PC-9 (cell line): ENCODE data around the gene FCMR. TPM values are rescaled to one million over a fixed set of nuclear protein-coding genes. Genes with fewer than 3 reads are reported as not detected.
"Not testable (repeated sequence)": the region's sequence is repeated elsewhere in the genome, so short reads cannot be mapped to it uniquely, and the experiment has no call there.

Experiments used
- BruUV-seq: library from RNA; stranded (reverse); fragments of 400-500 nt; replicated peaks from 2 replicates; lab custom pipeline; 2021; lab: Mats Ljungman, UMichigan
- CTCF ChIA-PET: fragments of 300-600 bp; sonication (Branson Sonifier 250); formaldehyde crosslinking; loops from one replicate; lab custom pipeline; 2022; ENCODE audit warnings: antibody characterized with exemption; lab: Charles Lee
- POLR2A ChIA-PET: fragments of 300-600 bp; sonication (Branson Sonifier 250); formaldehyde crosslinking; loops from one replicate; lab custom pipeline; 2022; ENCODE audit warnings: antibody characterized with exemption; ENCODE audit not compliant: unreplicated experiment; lab: Charles Lee
- DNase-seq, 2 experiments: peaks; one replicate each; pipeline versions ENCODE4 v3.0.0 to v3.0.0-alpha.2; 2015 to 2022; ENCODE audit warnings: mixed read lengths in 1 of 2
- H2AFZ ChIP-seq: fragments of 200-600 bp; sonication (generic); 2 replicates; pipeline ENCODE4 v1.8.1; 2017; ENCODE audit warnings: antibody characterized with exemption
- H3F3A ChIP-seq: fragments of 200-600 bp; sonication (generic); 2 replicates; pipeline ENCODE4 v1.8.1; 2017; ENCODE audit warnings: antibody characterized with exemption, mild to moderate bottlenecking, low read depth; ENCODE audit not compliant: insufficient read depth
- H3K27ac ChIP-seq: fragments of 200-600 bp; sonication (generic); 2 replicates; pipeline ENCODE4 v1.6.1; 2016; ENCODE audit warnings: mixed run types
- H3K27me3 ChIP-seq: fragments of 200-600 bp; sonication (generic); 2 replicates; pipeline ENCODE4 v1.6.1; 2016; ENCODE audit warnings: low read depth, mixed run types; ENCODE audit not compliant: insufficient read depth
- H3K36me3 ChIP-seq: fragments of 200-600 bp; sonication (generic); 2 replicates; pipeline ENCODE4 v1.6.1; 2016; ENCODE audit warnings: low read depth, mixed run types
- H3K4me1 ChIP-seq: fragments of 200-600 bp; sonication (generic); replicated peaks from 2 replicates; pipeline ENCODE4 v1.6.1; 2016; ENCODE audit warnings: mixed run types; ENCODE audit not compliant: insufficient read depth
- H3K4me2 ChIP-seq: fragments of 200-600 bp; sonication (generic); 2 replicates; pipeline ENCODE4 v1.6.1; 2017; ENCODE audit warnings: mixed run types
- H3K4me3 ChIP-seq: fragments of 200-600 bp; sonication (generic); 2 replicates; pipeline ENCODE4 v1.6.1; 2016; ENCODE audit warnings: mixed run types
- H3K79me2 ChIP-seq: fragments of 200-600 bp; sonication (generic); 2 replicates; pipeline ENCODE4 v1.6.1; 2017; ENCODE audit warnings: low read depth, mixed run types
- H3K9me2 ChIP-seq: fragments of 200-600 bp; sonication (generic); 2 replicates; pipeline ENCODE4 v1.8.1; 2017; ENCODE audit warnings: mild to moderate bottlenecking; ENCODE audit not compliant: insufficient read depth
- H3K9me3 ChIP-seq: fragments of 200-600 bp; sonication (generic); 2 replicates; pipeline ENCODE4 v1.8.1; 2016; ENCODE audit warnings: low read depth; ENCODE audit not compliant: insufficient read depth
- H4K20me1 ChIP-seq: fragments of 200-600 bp; sonication (generic); 2 replicates; pipeline ENCODE4 v1.8.1; 2017; ENCODE audit not compliant: insufficient read depth
- CTCF ChIP-seq: fragments of 200-600 bp; sonication (generic); conservative IDR thresholded peaks from 2 replicates; pipeline ENCODE4 v1.6.1; 2017; ENCODE audit warnings: mixed run types, antibody characterized with exemption, mild to moderate bottlenecking, moderate library complexity
- EZH2 ChIP-seq: fragments of 200-600 bp; sonication (generic); IDR thresholded peaks from 2 replicates; pipeline ENCODE4 v1.8.0; 2017; ENCODE audit warnings: antibody characterized with exemption, low read depth
- intact Hi-C: fragments of 100-400 bp; cut with micrococcal nuclease; formaldehyde crosslinking; loops from one replicate; pipeline ENCODE4 v1.10.0; 2022; ENCODE audit not compliant: unreplicated experiment
- total RNA-seq: library from RNA; stranded (reverse); gene quantifications from 2 replicates; pipeline ENCODE4 v1.2.3, GENCODE V29; 2021

Gene FCMR
- total RNA-seq, 1 experiment from 2014 or later = 1.2 TPM

- Histone ChIP-seq H3K4me1 (no peaks in the 10 kb centered on the region; the same call in 1 of the 2 replicates), H3K9me3 (no peaks in the 10 kb centered on the region; the same call in 1 of the 2 replicates), H3K4me3 (no peak overlapping the region), H2AFZ (no peak overlapping the region), H3F3A (no peaks in the 10 kb centered on the region), H3K9me2 (no peaks in the 10 kb centered on the region), H4K20me1 (no peaks in the 10 kb centered on the region), H3K27ac (no peak overlapping the region), H3K79me2 (no peaks in the 10 kb centered on the region), H3K27me3 (peaks cover 29% of the 10 kb centered on the region), H3K36me3 (no peaks in the 10 kb centered on the region), H3K4me2 (no peak overlapping the region)
- no peak for DNase-seq
- BruUV-seq = no TSS peak
- intact Hi-C loops = no loop called here
- TF ChIP-seq CTCF (no peak), EZH2 (no peak)
- POLR2A ChIA-PET = no interaction called here
- CTCF ChIA-PET = no interaction called here
Measured at GRCh38 chr1:206855859-206856258, 65.9 kb downstream of the FCMR start.

GRCh38 chr1:206854401-206855129, 67.2 kb downstream of the FCMR start:
- ChIA-PET CTCF (interaction anchor here (0.6 to 0.7 kb wide), 5 partner anchors 12 to 356 kb away, joined by 3 to 8 read pairs (median 5); no protein-coding TSS in a partner anchor), POLR2A (interaction anchor here (0.5 to 0.7 kb wide), 3 partner anchors 22 to 1405 kb away, joined by 3 to 10 read pairs (median 5); no protein-coding TSS in a partner anchor)
- no peak overlapping the region for H2AFZ ChIP-seq
- TF ChIP-seq CTCF (no peak), EZH2 (no peak)
- H4K20me1 ChIP-seq = no peaks in the 10 kb centered on the region
- no peaks in the 10 kb centered on the region; the same call in 1 of the 2 replicates for H3K9me3 ChIP-seq
- H3K36me3 ChIP-seq = no peaks in the 10 kb centered on the region
- H3K4me1 ChIP-seq = no peaks in the 10 kb centered on the region; the same call in 1 of the 2 replicates
- DNase-seq = peak in 1 of 2 experiments; percentile 54
- no TSS peak for BruUV-seq
- H3K4me2 ChIP-seq = no peak overlapping the region
- no peaks in the 10 kb centered on the region for H3F3A ChIP-seq
- no peaks in the 10 kb centered on the region for H3K9me2 ChIP-seq
- no peak overlapping the region for H3K27ac ChIP-seq
- no peaks in the 10 kb centered on the region for H3K79me2 ChIP-seq
- H3K4me3 ChIP-seq = no peak overlapping the region
- intact Hi-C loops = no loop called here
- peaks cover 37% of the 10 kb centered on the region for H3K27me3 ChIP-seq

GRCh38 chr1:206853696-206854095, 68.0 kb downstream of the FCMR start:
- H3K9me2 ChIP-seq, H4K20me1 ChIP-seq, DNase-seq, H3K27ac ChIP-seq, intact Hi-C loops, H3K4me1 ChIP-seq, H3K36me3 ChIP-seq, H3K79me2 ChIP-seq, H3K9me3 ChIP-seq, H3K4me2 ChIP-seq, BruUV-seq, H3F3A ChIP-seq, CTCF ChIA-PET, H2AFZ ChIP-seq, H3K4me3 ChIP-seq, POLR2A ChIA-PET: not testable (repeated sequence)
- H3K27me3 ChIP-seq = peaks cover 43% of the 10 kb centered on the region

Other genes with a start within 250 kb of the FCMR start
- 62.6 and 70.6 TPM in 2 replicates for gene MAPKAPK2, start 237.0 kb downstream of the FCMR start, total RNA-seq
- not detected in 2 replicates for gene IL19, start 151.2 kb downstream of the FCMR start, total RNA-seq
- not detected in 2 replicates for gene IL10, start 149.4 kb downstream of the FCMR start, total RNA-seq
- gene IL20, start 56.3 kb downstream of the FCMR start, total RNA-seq = not detected in 2 replicates
- gene IL24, start 24.5 kb downstream of the FCMR start, total RNA-seq = not detected in 2 replicates
- gene PIGR, start 24.5 kb upstream of the FCMR start, total RNA-seq = 0.10 TPM in 1 of 2 replicates, not detected in the other
- not detected in 2 replicates for gene FCAMR, start 48.5 kb upstream of the FCMR start, total RNA-seq
- 30.2 and 36.7 TPM in 2 replicates for gene C1orf116, start 110.8 kb upstream of the FCMR start, total RNA-seq
- 11.2 and 12.5 TPM in 2 replicates for gene YOD1, start 129.3 kb upstream of the FCMR start, total RNA-seq
- gene PFKFB2, start 131.3 kb upstream of the FCMR start, total RNA-seq = 16.3 and 28.0 TPM in 2 replicates
- 1.4 and 4.2 TPM in 2 replicates for gene C4BPB, start 166.9 kb upstream of the FCMR start, total RNA-seq
- gene C4BPA, start 182.3 kb upstream of the FCMR start, total RNA-seq = not detected in 2 replicates